Esophagus muscularis mucosa (tissue), 4 donors: ENCODE data around the gene CELF2.

ENCODE experiments used
- CTCF ChIP-seq, 3 experiments: fragments of 200-600 bp in 2 of 3; fragments of 450-650 bp in 1 of 3; sonication (generic) in 2 of 3; IDR thresholded peaks; one replicate each; pipeline ENCODE4 v1.5.1; 2017 to 2019; ENCODE audit warnings: antibody characterized with exemption in 3 of 3, mild to moderate bottlenecking in 2 of 3, moderate library complexity in 1 of 3
- EP300 ChIP-seq: sonication (generic); formaldehyde crosslinking; IDR thresholded peaks from one replicate; pipeline ENCODE4 v1.6.1; 2017; ENCODE audit warnings: antibody characterized with exemption
- POLR2A ChIP-seq: fragments of 450-650 bp; IDR thresholded peaks from one replicate; pipeline ENCODE4 v1.6.1; 2017; ENCODE audit warnings: antibody characterized with exemption, moderate library complexity, mild to moderate bottlenecking, low read depth
- POLR2AphosphoS5 ChIP-seq, 2 donors: sonication (generic); formaldehyde crosslinking; IDR thresholded peaks; one replicate each; pipeline ENCODE4 v1.6.1; 2017; ENCODE audit warnings: antibody characterized with exemption in 2 of 2

- TF ChIP-seq CTCF (IDR thresholded peaks at IDR 0.05) (no peak), POLR2A (no peak), POLR2AphosphoS5 (IDR thresholded peaks at IDR 0.05) (no peak), EP300 (no peak)
Observed at GRCh38 chr10:11208243-11208642, 190.6 kb downstream of the CELF2 start.
